HL-60 (cell line): ENCODE data around the gene NOL8.

Experiments
- POLR2AphosphoS5 ChIP-seq: IDR thresholded peaks from 2 replicates; pipeline ENCODE4 v1.6.1; 2012; ENCODE audit warnings: low read depth
- TF ChIP-seq, protein P1 (sequence below): IDR thresholded peaks from one replicate; pipeline ENCODE4 v1.5.1; 2011; ENCODE audit warnings: low read length, control low read depth, inconsistent platforms; ENCODE audit not compliant: insufficient read depth

- TF ChIP-seq, protein P1, sequence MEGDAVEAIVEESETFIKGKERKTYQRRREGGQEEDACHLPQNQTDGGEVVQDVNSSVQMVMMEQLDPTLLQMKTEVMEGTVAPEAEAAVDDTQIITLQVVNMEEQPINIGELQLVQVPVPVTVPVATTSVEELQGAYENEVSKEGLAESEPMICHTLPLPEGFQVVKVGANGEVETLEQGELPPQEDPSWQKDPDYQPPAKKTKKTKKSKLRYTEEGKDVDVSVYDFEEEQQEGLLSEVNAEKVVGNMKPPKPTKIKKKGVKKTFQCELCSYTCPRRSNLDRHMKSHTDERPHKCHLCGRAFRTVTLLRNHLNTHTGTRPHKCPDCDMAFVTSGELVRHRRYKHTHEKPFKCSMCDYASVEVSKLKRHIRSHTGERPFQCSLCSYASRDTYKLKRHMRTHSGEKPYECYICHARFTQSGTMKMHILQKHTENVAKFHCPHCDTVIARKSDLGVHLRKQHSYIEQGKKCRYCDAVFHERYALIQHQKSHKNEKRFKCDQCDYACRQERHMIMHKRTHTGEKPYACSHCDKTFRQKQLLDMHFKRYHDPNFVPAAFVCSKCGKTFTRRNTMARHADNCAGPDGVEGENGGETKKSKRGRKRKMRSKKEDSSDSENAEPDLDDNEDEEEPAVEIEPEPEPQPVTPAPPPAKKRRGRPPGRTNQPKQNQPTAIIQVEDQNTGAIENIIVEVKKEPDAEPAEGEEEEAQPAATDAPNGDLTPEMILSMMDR, result no peak
- no peak for TF ChIP-seq POLR2AphosphoS5
Observed at GRCh38 chr9:92350740-92351133, 25.6 kb upstream of the NOL8 start.
